Parathyroid adenoma (tissue), 2 donors: Measurements from ENCODE around the gene ANKAR.

Source experiments
- H2AFZ ChIP-seq: fragments of 300-600 bp; sonication (generic); one replicate; pipeline ENCODE4 v1.7.0; 2017; ENCODE audit warnings: antibody characterized with exemption, mild to moderate bottlenecking
- H3K27ac ChIP-seq: fragments of 300-600 bp; sonication (generic); one replicate; pipeline ENCODE4 v1.7.0; 2017
- H3K27me3 ChIP-seq: fragments of 300-600 bp; sonication (generic); one replicate; pipeline ENCODE4 v1.7.0; 2017; ENCODE audit warnings: low read length; ENCODE audit not compliant: control insufficient read depth, insufficient read depth
- H3K36me3 ChIP-seq: fragments of 300-600 bp; sonication (generic); one replicate; pipeline ENCODE4 v1.7.0; 2017; ENCODE audit warnings: low read length; ENCODE audit not compliant: control insufficient read depth, insufficient read depth
- H3K4me1 ChIP-seq: fragments of 300-600 bp; sonication (generic); one replicate; pipeline ENCODE4 v1.7.0; 2017; ENCODE audit warnings: control low read depth
- H3K4me2 ChIP-seq: fragments of 300-600 bp; sonication (generic); one replicate; pipeline ENCODE4 v1.7.0; 2017; ENCODE audit warnings: low read length
- H3K4me3 ChIP-seq: fragments of 300-600 bp; sonication (generic); one replicate; pipeline ENCODE4 v1.7.0; 2017; ENCODE audit warnings: low read depth, low read length
- H3K79me2 ChIP-seq: fragments of 300-600 bp; sonication (generic); one replicate; pipeline ENCODE4 v1.7.0; 2017; ENCODE audit warnings: control low read depth
- H3K9ac ChIP-seq: fragments of 300-600 bp; sonication (generic); one replicate; pipeline ENCODE4 v1.7.0; 2017; ENCODE audit warnings: mild to moderate bottlenecking
- H3K9me3 ChIP-seq: fragments of 300-600 bp; sonication (generic); one replicate; pipeline ENCODE4 v1.7.0; 2017; ENCODE audit warnings: low read length; ENCODE audit not compliant: control insufficient read depth
- CTCF ChIP-seq: fragments of 300-600 bp; sonication (generic); IDR thresholded peaks from one replicate; pipeline ENCODE4 v1.7.0; 2017; ENCODE audit warnings: antibody characterized with exemption, mild to moderate bottlenecking
- donor health status: primary hyperparathyroidism.

The ANKAR gene

GRCh38 chr2:189629531-189630453, 44.7 kb upstream of the ANKAR start:
- Histone ChIP-seq H3K4me3 (no peak overlapping the region), H2AFZ (peak overlapping the region; percentile 63), H3K4me2 (no peak overlapping the region), H3K9me3 (no peaks in the 10 kb centered on the region), H3K79me2 (no peaks in the 10 kb centered on the region), H3K4me1 (peaks cover 5% of the 10 kb centered on the region), H3K27me3 (no peaks in the 10 kb centered on the region), H3K9ac (no peak overlapping the region), H3K27ac (no peak overlapping the region), H3K36me3 (no peaks in the 10 kb centered on the region)
- TF ChIP-seq CTCF, result no peak

GRCh38 chr2:189631849-189632248, 42.6 kb upstream of the ANKAR start:
- Histone ChIP-seq H3K79me2 (no peaks in the 10 kb centered on the region), H3K4me3 (no peak overlapping the region), H3K4me2 (no peak overlapping the region), H2AFZ (no peak overlapping the region), H3K27ac (no peak overlapping the region), H3K36me3 (no peaks in the 10 kb centered on the region), H3K9ac (no peak overlapping the region), H3K27me3 (no peaks in the 10 kb centered on the region), H3K4me1 (peaks cover 4% of the 10 kb centered on the region), H3K9me3 (no peaks in the 10 kb centered on the region)
- TF ChIP-seq CTCF, result no peak

- Histone ChIP-seq H3K9me3 (no peaks in the 10 kb centered on the region), H3K4me3 (no peak overlapping the region), H3K4me1 (peaks cover 4% of the 10 kb centered on the region), H3K4me2 (no peak overlapping the region), H3K27me3 (no peaks in the 10 kb centered on the region), H3K79me2 (no peaks in the 10 kb centered on the region), H2AFZ (no peak overlapping the region), H3K9ac (no peak overlapping the region), H3K36me3 (no peaks in the 10 kb centered on the region), H3K27ac (no peak overlapping the region)
- peak; percentile 46 for TF ChIP-seq CTCF
These were observed 41.1 kb upstream of the ANKAR start for GRCh38 chr2:189633392-189633811.

GRCh38 chr2:189635353-189635752, 39.1 kb upstream of the ANKAR start:
- Histone ChIP-seq H3K4me1 (peaks cover 4% of the 10 kb centered on the region), H3K36me3 (no peaks in the 10 kb centered on the region), H3K27me3 (no peaks in the 10 kb centered on the region), H3K9ac (no peak overlapping the region), H3K27ac (no peak overlapping the region), H2AFZ (no peak overlapping the region), H3K4me2 (no peak overlapping the region), H3K9me3 (no peaks in the 10 kb centered on the region), H3K79me2 (no peaks in the 10 kb centered on the region), H3K4me3 (no peak overlapping the region)
- TF ChIP-seq CTCF, result no peak
